HepG2 (cell line): ENCODE data around the gene TACC2. TPM values are rescaled to one million over a fixed set of nuclear protein-coding genes. Genes with fewer than 3 reads are reported as not detected.

Experiments
- ATAC-seq: fragments of 200-7000 bp; cut with Tn5 transposase; 3 replicates; pipeline ENCODE4 v1.9.1; 2020; ENCODE audit warnings: mild to moderate bottlenecking, moderate library complexity
- BruUV-seq: library from RNA; stranded (reverse); fragments of 400-500 nt; replicated peaks from 2 replicates; lab custom pipeline; 2021; lab: Mats Ljungman, UMichigan
- CTCF ChIA-PET: fragments of 300-600 bp; formaldehyde crosslinking; extraction: SDS; loops from one replicate; lab custom pipeline; 2021; ENCODE audit warnings: low total read pairs, inconsistent platforms, low intra/inter-chr PET ratio; lab: Yijun Ruan, JAX
- POLR2A ChIA-PET: fragments of 350-600 bp; sonication (Branson Sonifier 250); formaldehyde crosslinking; loops from one replicate; lab custom pipeline; 2020; ENCODE audit warnings: antibody characterized with exemption, inconsistent platforms; lab: Yijun Ruan, JAX
- DNase-seq: peaks from one replicate; pipeline ENCODE4 v3.0.0-alpha.2; 2015; ENCODE audit warnings: low spot score
- FAIRE-seq: peaks from 3 replicates; lab custom pipeline; 2011; peaks lifted over from hg19 to GRCh38; lab: Jason Lieb, UNC
- H2AFZ ChIP-seq: one replicate; pipeline ENCODE4 v1.6.1; 2011; ENCODE audit warnings: low read length, inconsistent platforms
- H3K27ac ChIP-seq: fragments of 300-600 bp; 3 replicates; pipeline ENCODE4 v1.8.0; 2011; ENCODE audit warnings: mixed run types, mild to moderate bottlenecking, mixed read lengths, low read length, inconsistent platforms; ENCODE audit not compliant: insufficient read depth; ENCODE audit errors: extremely low read length
- H3K27me3 ChIP-seq, 2 experiments: fragments of 200-600 bp in 1 of 2; 2 replicates in 1 of 2; 3 replicates in 1 of 2; pipeline versions ENCODE4 v1.6.0 to v1.8.0; 2011; ENCODE audit warnings: low read length in 2 of 2, mild to moderate bottlenecking in 2 of 2, moderate library complexity in 2 of 2, inconsistent platforms in 1 of 2; ENCODE audit not compliant: insufficient read depth in 2 of 2, control insufficient read depth in 1 of 2
- H3K36me3 ChIP-seq, 2 experiments: fragments of 200-600 bp in 1 of 2; replicated peaks in 1 of 2; 2 replicates in 1 of 2; 3 replicates in 1 of 2; pipeline versions ENCODE4 v1.5.1 to v1.8.0; 2011; ENCODE audit warnings: low read length in 2 of 2, inconsistent platforms in 1 of 2; ENCODE audit not compliant: insufficient read depth in 2 of 2, control insufficient read depth in 1 of 2
- H3K4me1 ChIP-seq: 2 replicates; pipeline ENCODE4 v1.5.1; 2012; ENCODE audit warnings: low read length, inconsistent platforms; ENCODE audit not compliant: insufficient read depth
- H3K4me2 ChIP-seq: 2 replicates; pipeline ENCODE4 v1.6.0; 2011; ENCODE audit warnings: low read depth, low read length, inconsistent platforms
- H3K4me3 ChIP-seq, 3 experiments: fragments of 200-600 bp in 1 of 3; sonication (generic), shearing (Covaris generic) in 1 of 3; replicated peaks in 1 of 3; 2 replicates each; pipeline ENCODE4 v1.5.1; 2011 to 2016; ENCODE audit warnings: low read length in 3 of 3, inconsistent platforms in 2 of 3, low read depth in 2 of 3, mild to moderate bottlenecking in 2 of 3, control low read depth in 1 of 3, mixed read lengths in 1 of 3; ENCODE audit not compliant: insufficient read depth in 1 of 3
- H3K79me2 ChIP-seq: one replicate; pipeline ENCODE4 v1.6.1; 2011; ENCODE audit warnings: low read length, inconsistent platforms; ENCODE audit not compliant: insufficient read depth
- H3K9ac ChIP-seq: 2 replicates; pipeline ENCODE4 v1.6.0; 2011; ENCODE audit warnings: mild to moderate bottlenecking, low read depth, low read length, inconsistent platforms; ENCODE audit not compliant: insufficient read depth
- H3K9me3 ChIP-seq: 2 replicates; pipeline ENCODE4 v1.5.1; 2012; ENCODE audit warnings: mild to moderate bottlenecking, low read length
- H4K20me1 ChIP-seq: 2 replicates; pipeline ENCODE4 v1.6.0; 2011; ENCODE audit warnings: inconsistent platforms, mild to moderate bottlenecking, low read length, moderate library complexity; ENCODE audit not compliant: insufficient read depth
- CENPX ChIP-seq: sonication (generic); formaldehyde crosslinking; IDR thresholded peaks from 2 replicates; pipeline ENCODE4 v1.9.0; 2021; ENCODE audit warnings: mild to moderate bottlenecking, missing genetic modification reagents, moderate library complexity
- JUND ChIP-seq: sonication (generic); formaldehyde crosslinking; IDR thresholded peaks from 2 replicates; pipeline ENCODE4 v1.8.0; 2022; ENCODE audit warnings: mild to moderate bottlenecking, missing genetic modification reagents
- KAT8 ChIP-seq: IDR thresholded peaks from 2 replicates; pipeline ENCODE4 v1.6.1; 2016; ENCODE audit warnings: missing genetic modification reagents, missing compliant biosample characterization
- NCOA2 ChIP-seq: sonication (generic); formaldehyde crosslinking; IDR thresholded peaks from 2 replicates; pipeline ENCODE4 v1.8.0; 2022; ENCODE audit warnings: inconsistent platforms
- NRL ChIP-seq: sonication (generic); formaldehyde crosslinking; IDR thresholded peaks from 2 replicates; pipeline ENCODE4 v1.5.0; 2020; ENCODE audit warnings: missing genetic modification reagents, mild to moderate bottlenecking, moderate library complexity, borderline replicate concordance
- PHF8 ChIP-seq: sonication (generic); formaldehyde crosslinking; IDR thresholded peaks from 2 replicates; pipeline ENCODE4 v1.5.0; 2020; ENCODE audit warnings: missing genetic modification reagents
- STAG1 ChIP-seq: sonication (generic); formaldehyde crosslinking; IDR thresholded peaks from 2 replicates; pipeline ENCODE4 v1.4.0; 2020; ENCODE audit warnings: missing genetic modification reagents
- ZNF362 ChIP-seq: sonication (generic); formaldehyde crosslinking; IDR thresholded peaks from 2 replicates; pipeline ENCODE4 v1.4.0; 2020; ENCODE audit warnings: missing genetic modification reagents, mild to moderate bottlenecking, borderline replicate concordance
- ZNF543 ChIP-seq: sonication (generic); formaldehyde crosslinking; IDR thresholded peaks from 2 replicates; pipeline ENCODE4 v1.4.0; 2020; ENCODE audit warnings: mild to moderate bottlenecking, missing genetic modification reagents
- ZNF563 ChIP-seq: sonication (generic); formaldehyde crosslinking; IDR thresholded peaks from 2 replicates; pipeline ENCODE4 v1.8.0; 2022; ENCODE audit warnings: mild to moderate bottlenecking, moderate library complexity, missing genetic modification reagents
- ZNF747 ChIP-seq: sonication (generic); formaldehyde crosslinking; IDR thresholded peaks from 2 replicates; pipeline ENCODE4 v1.8.1; 2023; ENCODE audit warnings: missing genetic modification reagents, mild to moderate bottlenecking, borderline replicate concordance
- ZNF768 ChIP-seq: sonication (generic); formaldehyde crosslinking; IDR thresholded peaks from 2 replicates; pipeline ENCODE4 v1.4.0; 2020; ENCODE audit warnings: missing genetic modification reagents
- ZNF878 ChIP-seq: sonication (generic); formaldehyde crosslinking; IDR thresholded peaks from 2 replicates; pipeline ENCODE4 v1.8.1; 2023; ENCODE audit warnings: mild to moderate bottlenecking, missing genetic modification reagents, moderate library complexity
- WGBS: methylation state at CpG from one replicate; pipeline ENCODE4 v1.1.6; 2017; ENCODE audit warnings: low lambda C conversion rate; 5-methylcytosine and 5-hydroxymethylcytosine counted together
- in situ Hi-C: cut with HindIII; loops from 2 replicates; pipeline ENCODE4 v1.10.0; 2017; ENCODE audit warnings: low pct_unique_long_range_greater_than_20kb; ENCODE audit not compliant: extremely low pct_ligation_motif_present
- intact Hi-C: fragments of 100-400 bp; cut with micrococcal nuclease; formaldehyde crosslinking; loops from one replicate; pipeline ENCODE4 v1.10.0; 2022; ENCODE audit not compliant: unreplicated experiment
- polyA plus RNA-seq, 8 experiments: library from polyadenylated mRNA; depleted of rRNA in 3 of 8; stranded (reverse) in 7 of 8; unstranded in 1 of 8; fragments of >200 nt; fragmentation: Illumina TruSeq in 4 of 8; extraction: Trizol in 4 of 8; gene quantifications; 2 replicates each; pipeline versions ENCODE4 v1.2.1 to v1.2.3, GENCODE V29; 2011 to 2016; ENCODE audit warnings: low read depth in 4 of 8, missing spikeins in 1 of 8, mixed read lengths in 1 of 8; ENCODE audit not compliant: insufficient read depth in 1 of 8
- total RNA-seq, 5 experiments: library from RNA; depleted of rRNA; stranded (reverse); fragments of >200 nt; fragmentation: Illumina TruSeq; extraction: Trizol; gene quantifications; 2 replicates each; pipeline ENCODE4 v1.2.3, GENCODE V29; 2016; ENCODE audit warnings: low read depth in 1 of 5
- TF ChIP-seq, protein P1 (sequence below): sonication (generic); formaldehyde crosslinking; IDR thresholded peaks from 2 replicates; pipeline ENCODE4 v1.5.0; 2020; ENCODE audit warnings: missing genetic modification reagents

The TACC2 gene
- total and polyA plus RNA-seq, 2 of the 13 experiments (the other 11 are each of a cell fraction or from before 2014, with no cell fraction given): 11.8 to 16.0 TPM

DNA sequence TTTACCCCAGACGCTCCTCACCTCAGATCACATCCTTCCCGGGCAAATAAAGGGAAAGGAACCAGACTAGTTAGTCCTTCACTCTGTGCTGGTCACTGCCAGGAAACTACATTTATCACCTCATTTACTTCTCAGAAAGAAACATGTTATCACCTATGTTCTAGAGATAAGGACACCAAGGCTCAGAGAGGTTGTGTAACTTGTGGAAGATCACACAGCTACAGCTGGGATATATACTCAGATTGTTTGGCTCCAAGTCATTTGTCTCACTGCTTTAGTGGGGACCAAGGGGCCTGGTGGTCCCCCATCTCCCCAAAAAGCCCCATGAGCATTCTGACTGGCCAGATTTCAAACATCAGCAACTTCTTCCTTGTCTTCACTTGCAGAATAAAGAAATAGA is 264.6 kb downstream of the TACC2 start:
- H3K4me3 ChIP-seq: no peak overlapping the region
- no peak overlapping the region for H2AFZ ChIP-seq
- peaks cover 6% of the 10 kb centered on the region; the same call in 1 of the 2 replicates for H3K4me1 ChIP-seq
- no peak for DNase-seq
- no peak overlapping the region for H3K4me2 ChIP-seq
- no peak overlapping the region for H3K27ac ChIP-seq
- H4K20me1 ChIP-seq: no peaks in the 10 kb centered on the region
- no peak overlapping the region for H3K9ac ChIP-seq
- 100% methylated on average over 2 of the region's 2 CpGs for WGBS
- TF ChIP-seq ZNF747: no peak
- TF ChIP-seq PHF8 (CRISPR knock-in tag): no peak
- peak; percentile 65; the same call in 1 of the 2 replicates for TF ChIP-seq ZNF768 (CRISPR knock-in tag)
- no peak for ATAC-seq
- ChIA-PET POLR2A (no interaction called here), CTCF (no interaction called here)
- no peaks in the 10 kb centered on the region for H3K79me2 ChIP-seq
- peaks cover 5 to 17% of the 10 kb centered on the region in 2 experiments; a peak in 4 of 5 replicates for H3K36me3 ChIP-seq
- in situ Hi-C loops (no loop called here), intact Hi-C loops (no loop called here)
- no TSS peak for BruUV-seq
- FAIRE-seq: no peak
- no peaks in the 10 kb centered on the region for H3K9me3 ChIP-seq
- H3K27me3 ChIP-seq: no peaks in the 10 kb centered on the region; a peak in 1 of 5 replicates

DNA sequence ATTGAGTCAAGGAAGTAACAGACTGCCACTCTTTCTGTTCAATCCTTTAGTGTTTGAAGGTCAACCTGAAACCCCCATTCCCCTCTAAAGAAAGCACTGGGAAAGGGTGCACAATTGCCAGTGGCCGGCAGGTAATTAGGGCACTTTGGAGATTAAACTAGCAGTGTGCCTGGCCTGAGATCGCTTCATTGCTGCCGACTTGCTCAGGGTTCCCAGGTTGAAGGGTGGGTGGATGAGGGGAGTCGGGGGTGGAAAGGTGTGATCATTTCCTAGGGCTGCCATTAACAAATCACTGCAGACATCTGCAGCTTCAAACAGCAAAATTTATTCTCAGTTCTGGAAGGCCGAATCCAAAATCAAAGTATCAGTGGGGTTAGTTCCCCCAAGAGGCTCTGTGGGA is 265.9 kb downstream of the TACC2 start:
- no peak overlapping the region for H3K4me3 ChIP-seq
- DNase-seq: no peak
- in situ Hi-C loops: no loop called here
- H3K79me2 ChIP-seq: no peaks in the 10 kb centered on the region
- H3K4me2 ChIP-seq: no peak overlapping the region
- H4K20me1 ChIP-seq: no peaks in the 10 kb centered on the region
- CTCF ChIA-PET: no interaction called here
- H3K4me1 ChIP-seq: peaks cover 6% of the 10 kb centered on the region; the same call in 1 of the 2 replicates
- no peak for ATAC-seq
- H3K27ac ChIP-seq: no peak overlapping the region
- 99% methylated on average over 5 of the region's 5 CpGs for WGBS
- no peak overlapping the region for H2AFZ ChIP-seq
- no peak overlapping the region for H3K9ac ChIP-seq
- no TSS peak for BruUV-seq
- no peaks in the 10 kb centered on the region for H3K9me3 ChIP-seq
- POLR2A ChIA-PET: no interaction called here
- no peaks in the 10 kb centered on the region; a peak in 1 of 5 replicates for H3K27me3 ChIP-seq
- TF ChIP-seq JUND (CRISPR knock-in tag) (no peak), ZNF878 (CRISPR knock-in tag) (no peak), ZNF362 (no peak), STAG1 (CRISPR knock-in tag) (no peak), NCOA2 (no peak), CENPX (CRISPR knock-in tag) (no peak), NRL (CRISPR knock-in tag) (no peak), KAT8 (CRISPR knock-in tag) (no peak), ZNF563 (CRISPR knock-in tag) (no peak), ZNF543 (CRISPR knock-in tag) (no peak)
- TF ChIP-seq, protein P1, sequence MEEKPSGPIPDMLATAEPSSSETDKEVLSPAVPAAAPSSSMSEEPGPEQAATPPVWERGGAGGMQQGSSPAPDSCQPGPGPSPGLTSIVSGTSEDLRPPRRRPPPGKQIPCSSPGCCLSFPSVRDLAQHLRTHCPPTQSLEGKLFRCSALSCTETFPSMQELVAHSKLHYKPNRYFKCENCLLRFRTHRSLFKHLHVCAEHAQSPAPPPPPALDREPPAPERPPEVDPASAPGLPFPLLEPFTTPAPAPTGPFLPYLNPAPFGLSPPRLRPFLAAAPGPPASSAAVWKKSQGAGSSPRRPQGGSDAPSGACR: no peak
- no peak for FAIRE-seq
- intact Hi-C loops: no loop called here
- peaks cover 5 to 15% of the 10 kb centered on the region in 2 experiments; a peak in 4 of 5 replicates for H3K36me3 ChIP-seq
